HUES48 (cell line): ENCODE data around the gene UTP4.
A peak's percentile ranks its signal among the peaks of the same experiment; 100 is the strongest.

Source experiments
- H3K27ac ChIP-seq: one replicate; pipeline ENCODE4 v1.7.0; 2013; ENCODE audit warnings: low read depth, low read length, inconsistent platforms
- H3K27me3 ChIP-seq: 2 replicates; pipeline ENCODE4 v1.6.1; 2013; ENCODE audit warnings: mild to moderate bottlenecking, low read length; ENCODE audit not compliant: control insufficient read depth, insufficient read depth
- H3K36me3 ChIP-seq: 2 replicates; pipeline ENCODE4 v1.6.1; 2013; ENCODE audit warnings: low read length; ENCODE audit not compliant: control insufficient read depth, insufficient read depth
- H3K4me1 ChIP-seq: 2 replicates; pipeline ENCODE4 v1.6.1; 2013; ENCODE audit warnings: mild to moderate bottlenecking, low read length; ENCODE audit not compliant: control insufficient read depth, insufficient read depth
- H3K4me3 ChIP-seq: 2 replicates; pipeline ENCODE4 v1.5.1; 2013; ENCODE audit warnings: mild to moderate bottlenecking, low read depth, low read length
- H3K9ac ChIP-seq: 2 replicates; pipeline ENCODE4 v1.6.1; 2013; ENCODE audit warnings: mild to moderate bottlenecking, low read depth, low read length, moderate library complexity
- H3K9me3 ChIP-seq: 2 replicates; pipeline ENCODE4 v1.6.1; 2013; ENCODE audit warnings: low read length; ENCODE audit not compliant: control insufficient read depth, insufficient read depth

Gene UTP4

DNA sequence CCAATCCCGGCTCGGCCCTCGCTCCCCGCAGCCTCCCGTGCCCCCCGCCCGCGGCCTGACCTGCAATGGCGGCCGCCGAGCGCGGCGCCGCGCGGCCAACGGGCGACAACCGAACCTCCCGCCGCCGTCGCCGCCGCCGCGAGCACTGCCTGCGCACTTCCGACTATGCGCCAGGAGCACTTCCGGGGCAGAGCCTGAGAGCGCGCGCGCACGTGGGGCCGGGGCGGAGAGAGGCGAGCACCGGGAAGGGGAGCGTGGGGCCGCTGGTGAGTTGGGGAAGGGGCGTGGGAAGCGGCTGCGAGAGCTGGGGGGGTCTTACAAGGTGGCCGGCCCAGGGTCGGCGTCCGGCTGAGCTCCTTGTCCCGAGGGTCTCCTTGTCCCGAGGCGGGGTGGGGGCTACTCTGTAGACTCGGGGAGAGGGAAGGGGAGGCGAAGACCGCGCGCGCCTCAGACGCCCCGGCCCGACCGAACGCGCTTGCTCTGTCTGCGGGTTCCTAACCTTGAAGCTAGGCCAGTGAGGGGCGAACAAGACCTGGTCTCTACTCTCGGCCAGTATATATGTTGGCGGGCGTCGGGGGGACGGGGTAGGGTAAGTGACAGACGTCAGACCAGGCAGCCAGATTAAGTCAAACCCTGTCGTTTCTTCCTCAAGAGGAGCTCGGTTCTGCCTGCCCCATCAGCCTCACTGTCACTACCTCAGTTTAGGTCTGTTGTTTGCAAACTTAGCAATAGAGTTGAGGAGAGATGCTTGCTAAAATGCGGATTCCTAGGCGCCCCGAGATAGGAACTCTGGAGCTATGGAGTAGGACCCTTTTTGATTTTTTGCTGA is at the start of gene UTP4, which contains the start of gene CHTF8:
Gene UTP4, plus strand, starts transcription at position 226 of the 829 bp plus-strand sequence. CDS start 811 bp downstream, outside the sequence.
Gene CHTF8, minus strand, starts transcription at position 165 of the 829 bp plus-strand sequence. CDS start 11,130 bp downstream, outside the sequence.
- Histone ChIP-seq H3K4me3 (peak within 1 kb of the TSS; percentile 96), H3K4me1 (peaks cover 20% of the 10 kb centered on the region), H3K36me3 (peaks cover 33% of the 10 kb centered on the region), H3K9ac (peak within 1 kb of the TSS; percentile 98), H3K27me3 (no peaks in the 10 kb centered on the region), H3K27ac (peak within 1 kb of the TSS; percentile 99), H3K9me3 (no peaks in the 10 kb centered on the region)

DNA sequence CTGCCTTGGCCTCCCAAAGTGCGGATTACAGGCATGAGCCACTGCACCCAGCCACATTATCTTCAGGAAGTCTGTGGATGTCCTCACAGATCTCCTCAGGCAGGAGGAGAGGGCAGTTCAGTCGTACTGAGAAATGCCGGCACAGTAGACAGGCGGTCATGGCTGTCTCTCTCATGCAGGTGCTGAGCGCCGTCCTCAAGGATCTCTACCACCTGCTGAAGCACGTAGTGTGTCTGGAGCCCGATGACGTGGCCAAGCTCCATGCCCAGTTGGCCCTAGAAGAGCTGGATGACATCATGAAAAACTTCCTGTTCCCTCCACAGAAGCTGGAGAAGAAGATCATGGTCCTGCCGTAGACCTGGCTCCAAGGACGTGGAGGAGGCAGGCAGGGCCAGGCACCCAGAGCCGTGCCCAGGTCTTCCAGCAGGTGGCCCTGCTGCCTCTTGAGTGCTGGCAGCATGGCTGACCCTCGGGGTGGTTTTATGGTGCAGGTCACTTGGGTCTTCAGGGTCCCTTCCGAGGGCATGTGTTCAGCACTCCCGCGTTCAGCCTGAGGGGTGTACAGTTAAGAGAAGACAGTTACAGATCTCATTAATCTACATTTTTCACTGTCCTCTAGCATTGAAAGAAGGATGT is 49.0 kb upstream of the UTP4 start:
- peaks cover 7% of the 10 kb centered on the region for H3K4me1 ChIP-seq
- no peak overlapping the region for H3K9ac ChIP-seq
- H3K9me3 ChIP-seq: no peaks in the 10 kb centered on the region
- no peak overlapping the region for H3K27ac ChIP-seq
- no peak overlapping the region for H3K4me3 ChIP-seq
- no peaks in the 10 kb centered on the region for H3K27me3 ChIP-seq
- no peaks in the 10 kb centered on the region for H3K36me3 ChIP-seq

- Histone ChIP-seq H3K4me3 (no peak overlapping the region), H3K27me3 (no peaks in the 10 kb centered on the region), H3K9me3 (no peaks in the 10 kb centered on the region), H3K9ac (no peak overlapping the region), H3K36me3 (no peaks in the 10 kb centered on the region), H3K4me1 (peaks cover 11% of the 10 kb centered on the region), H3K27ac (no peak overlapping the region)
These were observed 48.2 kb upstream of the UTP4 start for GRCh38 chr16:69084289-69084688.

DNA sequence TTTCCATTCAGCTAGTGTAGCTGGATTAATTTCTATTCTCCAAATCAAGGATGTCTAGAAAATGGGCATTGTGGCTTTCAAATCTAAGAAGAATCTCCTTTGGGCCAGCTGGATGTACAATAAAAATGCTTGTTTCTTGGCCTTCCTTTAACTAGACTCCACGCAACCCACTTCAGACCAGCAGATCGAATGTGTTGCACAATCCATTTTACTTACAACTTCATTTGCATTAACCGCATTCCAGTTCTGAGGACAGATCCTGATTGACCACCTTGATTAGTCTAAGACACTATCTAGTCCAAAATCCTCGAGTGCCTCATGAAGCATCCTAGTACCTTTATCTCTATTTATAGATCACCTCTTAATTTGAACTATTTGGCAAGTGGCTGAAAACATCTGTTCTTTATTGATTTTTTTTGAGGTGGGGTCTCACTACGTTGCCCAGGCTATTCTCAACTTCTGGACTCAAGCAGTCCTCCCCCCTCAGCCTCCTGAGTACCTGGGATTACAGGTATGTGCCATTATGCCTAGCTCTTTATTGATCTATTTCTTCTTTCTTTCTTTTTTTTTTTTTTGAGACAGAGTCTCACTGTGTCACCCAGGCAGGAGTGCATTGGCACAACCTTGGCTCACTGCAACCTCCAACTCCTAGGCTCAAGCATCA is 47.3 kb upstream of the UTP4 start:
- H3K9ac ChIP-seq: no peak overlapping the region
- H3K27ac ChIP-seq: no peak overlapping the region
- H3K4me3 ChIP-seq: no peak overlapping the region
- H3K4me1 ChIP-seq: peaks cover 20% of the 10 kb centered on the region
- no peaks in the 10 kb centered on the region for H3K36me3 ChIP-seq
- H3K27me3 ChIP-seq: no peaks in the 10 kb centered on the region
- no peaks in the 10 kb centered on the region for H3K9me3 ChIP-seq

- Histone ChIP-seq H3K4me1 (peaks cover 20% of the 10 kb centered on the region), H3K9ac (no peak overlapping the region), H3K9me3 (no peaks in the 10 kb centered on the region), H3K27me3 (no peaks in the 10 kb centered on the region), H3K27ac (no peak overlapping the region), H3K36me3 (no peaks in the 10 kb centered on the region), H3K4me3 (no peak overlapping the region)
These were observed 45.3 kb upstream of the UTP4 start for GRCh38 chr16:69087161-69087581.

- Histone ChIP-seq H3K9me3 (no peaks in the 10 kb centered on the region), H3K36me3 (no peaks in the 10 kb centered on the region), H3K27ac (no peak overlapping the region), H3K9ac (no peak overlapping the region), H3K4me1 (peaks cover 20% of the 10 kb centered on the region), H3K27me3 (no peaks in the 10 kb centered on the region), H3K4me3 (no peak overlapping the region)
These were observed 43.8 kb upstream of the UTP4 start for GRCh38 chr16:69088684-69089083.

- no peaks in the 10 kb centered on the region for H3K36me3 ChIP-seq
- H3K9ac ChIP-seq: no peak overlapping the region
- H3K27me3 ChIP-seq: no peaks in the 10 kb centered on the region
- peak overlapping the region; percentile 26 for H3K27ac ChIP-seq
- H3K4me1 ChIP-seq: peaks cover 21% of the 10 kb centered on the region
- H3K4me3 ChIP-seq: no peak overlapping the region
- no peaks in the 10 kb centered on the region for H3K9me3 ChIP-seq
These were observed 43.1 kb upstream of the UTP4 start for GRCh38 chr16:69089091-69089910.

GRCh38 chr16:69093974-69094373 is 38.5 kb upstream of the UTP4 start:
- no peaks in the 10 kb centered on the region for H3K9me3 ChIP-seq
- H3K4me1 ChIP-seq: peaks cover 24% of the 10 kb centered on the region
- no peak overlapping the region for H3K4me3 ChIP-seq
- no peak overlapping the region for H3K27ac ChIP-seq
- H3K9ac ChIP-seq: no peak overlapping the region
- no peaks in the 10 kb centered on the region for H3K27me3 ChIP-seq
- H3K36me3 ChIP-seq: no peaks in the 10 kb centered on the region

DNA sequence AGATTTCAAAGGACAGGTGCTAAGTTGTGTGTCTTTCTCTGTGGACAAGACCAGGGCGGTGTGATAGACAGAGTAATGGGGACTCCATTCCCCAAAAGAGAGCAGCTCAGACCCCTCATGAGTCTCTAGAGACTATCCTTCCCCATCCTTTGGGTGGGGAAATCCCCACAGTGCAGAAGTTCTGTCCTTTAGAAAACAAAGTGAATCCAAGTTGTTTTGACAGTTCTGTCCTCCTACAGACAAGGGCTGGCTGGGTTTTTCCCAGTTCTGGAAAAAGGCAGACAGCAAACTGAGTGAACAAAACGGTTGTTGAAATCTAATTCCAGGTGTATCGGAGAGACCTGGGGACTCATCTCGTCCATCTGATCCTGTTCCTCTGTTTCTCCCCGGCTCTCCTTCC is 37.9 kb upstream of the UTP4 start:
- Histone ChIP-seq H3K27me3 (no peaks in the 10 kb centered on the region), H3K27ac (no peak overlapping the region), H3K4me1 (peaks cover 20% of the 10 kb centered on the region), H3K9ac (no peak overlapping the region), H3K9me3 (no peaks in the 10 kb centered on the region), H3K4me3 (no peak overlapping the region), H3K36me3 (no peaks in the 10 kb centered on the region)

DNA sequence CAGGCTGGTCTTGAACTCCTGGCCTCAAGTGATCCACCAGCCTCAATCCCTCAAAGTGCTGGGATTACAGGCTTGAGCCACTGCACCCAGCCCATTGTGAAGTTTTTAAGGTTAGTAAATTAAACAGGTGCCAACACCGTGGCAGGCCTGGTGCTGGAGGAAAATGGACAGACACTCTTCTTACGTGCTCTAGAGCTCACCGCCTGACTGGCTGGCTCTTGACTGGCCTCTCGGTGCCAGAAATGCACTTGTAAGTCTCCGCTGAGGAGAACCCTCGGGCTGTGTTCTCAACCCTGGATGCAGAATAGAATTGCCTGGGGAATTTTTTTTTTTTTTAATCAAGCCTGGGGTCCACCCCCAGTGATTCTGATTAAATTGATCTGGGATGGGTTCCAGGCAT is 37.3 kb upstream of the UTP4 start:
- H3K9ac ChIP-seq: no peak overlapping the region
- H3K4me3 ChIP-seq: no peak overlapping the region
- H3K9me3 ChIP-seq: no peaks in the 10 kb centered on the region
- peaks cover 20% of the 10 kb centered on the region for H3K4me1 ChIP-seq
- no peaks in the 10 kb centered on the region for H3K36me3 ChIP-seq
- H3K27ac ChIP-seq: no peak overlapping the region
- no peaks in the 10 kb centered on the region for H3K27me3 ChIP-seq
